HG03045 (cell line): ENCODE data around the gene SULT1C3.

Experiments used
- ATAC-seq: cut with Tn5 transposase; IDR thresholded peaks from one replicate; pipeline ENCODE4 v1.9.1; 2021; ENCODE audit warnings: mild to moderate bottlenecking, moderate library complexity; ENCODE audit not compliant: unreplicated experiment

SULT1C3 gene

GRCh38 chr2:108301558-108301957 is 61.8 kb downstream of the SULT1C3 start:
- no peak for ATAC-seq

GRCh38 chr2:108304975-108305374 is 65.2 kb downstream of the SULT1C3 start:
- ATAC-seq, result no peak

- no peak for ATAC-seq
Measured at GRCh38 chr2:108305901-108306300, 66.1 kb downstream of the SULT1C3 start.

GRCh38 chr2:108309903-108310302 is 70.1 kb downstream of the SULT1C3 start:
- no peak for ATAC-seq
